GM23338 (cell line): ENCODE results near the gene SON.

ENCODE experiments used
- CREB1 ChIP-seq: fragments of 250-450 bp; sonication (Bioruptor Pico); IDR thresholded peaks from 2 replicates; pipeline ENCODE4 v1.5.0; 2020; ENCODE audit warnings: low read depth, mild to moderate bottlenecking, moderate library complexity
- CTCF ChIP-seq, 2 experiments: fragments of 200-600 bp in 1 of 2; sonication (generic) in 1 of 2; conservative IDR thresholded peaks; 2 replicates each; pipeline versions ENCODE4 v1.5.1 to v1.6.1; 2016 to 2017; ENCODE audit warnings: antibody characterized with exemption in 2 of 2, low read depth in 2 of 2, mild to moderate bottlenecking in 2 of 2, moderate library complexity in 1 of 2
- EZH2 ChIP-seq: fragments of 200-600 bp; sonication (generic); IDR thresholded peaks from one replicate; pipeline ENCODE4 v1.8.0; 2017; ENCODE audit warnings: antibody characterized with exemption, mild to moderate bottlenecking, low read depth; ENCODE audit not compliant: unreplicated experiment
- EZH2phosphoT487 ChIP-seq: fragments of 200-600 bp; sonication (generic); IDR thresholded peaks from one replicate; pipeline ENCODE4 v1.8.1; 2018; ENCODE audit warnings: antibody characterized with exemption; ENCODE audit not compliant: unreplicated experiment
- POLR2AphosphoS5 ChIP-seq: IDR thresholded peaks from 2 replicates; pipeline ENCODE4 v1.6.1; 2016; ENCODE audit warnings: antibody characterized with exemption, low read depth
- REST ChIP-seq: IDR thresholded peaks from one replicate; pipeline ENCODE4 v1.6.1; 2018; ENCODE audit warnings: antibody characterized with exemption; ENCODE audit not compliant: unreplicated experiment
- ZNF114 ChIP-seq: fragments of 250-450 bp; sonication (Bioruptor Pico); IDR thresholded peaks from 2 replicates; pipeline ENCODE4 v1.5.0; 2020; ENCODE audit warnings: mild to moderate bottlenecking, moderate library complexity

- no peak for TF ChIP-seq CTCF (conservative IDR thresholded peaks at IDR 0.05; ENCODE audit: low read depth in 2 of 2)
- no peak for TF ChIP-seq EZH2
- no peak for TF ChIP-seq EZH2phosphoT487
- TF ChIP-seq POLR2AphosphoS5 = no peak
- no peak for TF ChIP-seq REST
- no peak for TF ChIP-seq CREB1 (CRISPR knock-in tag)
- TF ChIP-seq ZNF114 = no peak
Observed at GRCh38 chr21:33495743-33496142, 47.1 kb upstream of the SON start.
